HG02642 (cell line): ENCODE results near the gene SCN2B.

ENCODE experiments used
- ATAC-seq: cut with Tn5 transposase; IDR thresholded peaks from one replicate; pipeline ENCODE4 v1.9.1; 2021; ENCODE audit warnings: mild to moderate bottlenecking; ENCODE audit not compliant: unreplicated experiment, poor library complexity

The SCN2B gene

GRCh38 chr11:118155776-118156530, 20.5 kb downstream of the SCN2B start:
- ATAC-seq = no peak

DNA sequence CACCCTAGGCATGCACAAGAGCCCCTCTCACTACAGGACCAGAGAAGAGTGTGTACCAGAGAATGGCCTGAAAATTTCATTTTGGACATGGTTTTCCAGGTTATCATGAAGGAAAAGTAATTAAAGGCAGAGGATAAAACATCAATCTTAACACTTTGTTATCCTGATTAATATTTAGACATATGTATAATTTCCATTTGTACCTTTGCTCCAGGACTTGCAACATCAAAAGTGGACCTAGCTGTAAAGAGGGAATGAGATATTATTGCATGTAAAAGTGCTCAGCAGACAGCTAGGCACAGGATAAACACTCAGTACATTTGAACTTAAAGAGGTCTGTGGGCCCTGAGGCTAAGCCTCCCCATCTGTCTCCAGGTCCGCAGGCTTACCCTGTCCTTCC, 21.8 kb downstream of the SCN2B start:
- ATAC-seq = no peak

GRCh38 chr11:118153976-118154375, 22.5 kb downstream of the SCN2B start:
- no peak for ATAC-seq

DNA sequence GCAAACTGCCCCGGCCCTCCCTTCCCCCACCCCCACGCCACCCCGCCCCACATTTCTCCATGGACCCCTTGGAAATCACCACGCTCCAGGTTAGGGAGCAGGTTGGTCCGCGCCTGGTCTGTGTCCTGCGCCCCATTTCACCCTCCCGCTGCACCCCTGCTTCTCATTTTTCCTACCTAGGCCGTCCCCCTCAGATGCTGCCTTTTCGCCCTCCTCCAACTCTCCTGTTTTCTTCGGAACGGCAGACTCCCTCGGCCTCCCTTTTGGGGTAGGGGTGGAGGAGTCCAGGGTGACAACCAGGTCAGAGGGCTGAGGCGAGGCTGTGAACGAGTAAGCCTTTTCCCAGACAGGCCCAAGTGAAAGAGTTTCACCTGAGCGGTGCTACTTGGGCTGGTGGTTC, 22.9 kb downstream of the SCN2B start:
- ATAC-seq = no peak

GRCh38 chr11:118152552-118153471, 23.6 kb downstream of the SCN2B start, which contains the start of gene SCN4B:
TSS of gene SCN4B (minus strand) at chr11:118152823. CDS start at chr11:118152673, 150 bp downstream.
- ATAC-seq = no peak

DNA sequence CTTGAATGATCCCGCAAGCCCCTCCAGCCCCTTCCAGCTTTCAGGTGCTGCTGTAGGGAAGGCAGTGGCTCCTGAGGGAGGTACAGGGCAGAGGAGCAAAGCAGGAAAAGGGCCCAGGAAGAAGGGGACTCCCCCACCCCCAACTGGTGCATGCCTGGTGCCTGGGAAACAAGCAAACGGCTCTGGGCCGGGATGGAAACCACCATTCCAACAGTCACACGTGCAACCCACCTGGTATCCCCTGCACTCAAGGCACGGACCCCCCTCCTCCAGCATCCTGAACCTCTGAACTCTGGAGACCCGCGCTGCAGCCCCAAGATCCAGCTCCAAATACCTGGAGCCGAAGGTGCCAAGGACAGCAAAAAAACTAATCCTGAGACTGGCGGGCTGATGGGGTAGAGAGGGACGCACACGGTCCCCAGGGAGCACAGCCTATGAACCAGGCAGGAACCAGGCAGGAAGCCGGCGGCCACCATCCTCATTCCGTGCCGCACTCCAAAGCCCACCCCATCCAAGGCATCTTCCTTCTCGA, 24.4 kb downstream of the SCN2B start:
- ATAC-seq = no peak

DNA sequence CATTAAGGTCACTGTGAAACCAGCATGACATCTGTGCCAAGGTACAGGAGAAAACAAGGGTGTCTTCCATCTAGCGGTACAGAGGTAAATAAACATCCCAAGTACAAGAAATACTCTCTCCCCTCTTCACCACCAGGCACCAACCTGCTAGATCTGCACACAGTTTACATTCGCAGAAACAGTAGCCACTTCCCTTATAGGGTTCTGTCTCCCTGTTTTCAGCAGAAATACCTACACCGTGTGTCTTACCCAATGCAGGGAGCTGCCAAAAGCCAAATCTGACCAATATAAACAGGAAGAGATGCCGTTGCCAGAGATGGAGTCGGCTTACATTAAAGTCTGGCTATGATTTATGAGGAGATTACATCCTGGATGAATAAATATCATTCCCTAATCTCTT, 25.0 kb downstream of the SCN2B start:
- ATAC-seq = no peak

DNA sequence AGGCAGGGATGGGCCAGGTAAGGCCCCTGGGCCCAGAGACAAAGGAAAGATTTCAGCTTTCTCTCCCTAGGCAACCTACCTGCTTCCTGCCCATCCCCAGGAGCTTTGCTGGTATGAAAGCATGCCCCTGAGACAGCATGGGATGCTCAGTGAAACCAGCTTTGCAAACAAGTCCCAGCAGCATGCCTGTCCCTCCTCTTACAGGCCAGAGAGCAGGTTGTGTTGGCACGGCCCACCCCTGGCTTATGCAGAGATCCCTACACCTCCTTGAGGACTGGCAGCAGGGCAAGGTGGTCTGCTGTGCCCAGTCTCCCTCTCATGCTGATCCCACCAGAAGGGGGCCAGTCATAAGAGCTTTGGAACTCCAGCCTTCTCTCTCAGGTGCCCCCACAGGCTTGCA, 26.9 kb downstream of the SCN2B start:
- no peak for ATAC-seq

DNA sequence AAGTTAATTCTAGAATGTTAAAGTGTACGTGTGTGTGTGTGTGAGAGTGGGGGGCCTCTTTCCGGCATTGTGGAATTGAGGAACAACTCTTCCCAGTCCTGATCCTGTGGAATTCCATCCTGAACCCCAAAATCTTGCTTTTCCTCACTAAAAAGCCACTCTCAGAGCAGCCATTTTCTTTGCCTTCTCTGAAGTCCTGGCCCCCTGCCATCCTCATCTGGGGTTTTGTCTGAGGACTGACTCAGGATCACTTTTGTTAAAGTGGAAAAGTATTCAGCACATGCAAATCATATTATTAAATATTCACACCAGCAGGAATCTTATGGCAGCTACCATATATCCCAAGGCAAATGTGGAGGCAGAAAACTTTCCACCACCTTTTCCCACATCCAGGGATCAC, 27.6 kb downstream of the SCN2B start:
- no peak for ATAC-seq

DNA sequence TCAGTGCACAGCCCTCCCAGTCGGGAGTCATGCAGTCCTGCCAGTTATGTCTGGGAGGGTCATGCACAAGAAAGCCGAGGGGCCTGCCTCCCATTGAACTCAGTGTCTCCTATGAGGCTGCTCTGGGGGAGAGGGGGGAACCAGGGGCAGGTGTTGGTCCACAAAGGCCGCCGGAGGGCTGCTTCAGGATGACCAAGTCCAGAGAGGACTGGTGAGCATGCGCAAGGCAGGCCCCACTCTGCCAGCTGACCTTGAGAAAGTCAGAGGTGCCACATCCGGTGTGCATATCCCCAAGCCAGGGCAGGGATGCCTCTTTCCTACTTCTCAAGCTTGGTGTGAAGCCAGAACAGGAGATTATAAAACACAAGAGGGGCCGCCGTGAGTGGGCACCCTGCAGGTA, 28.2 kb downstream of the SCN2B start:
- ATAC-seq = no peak

DNA sequence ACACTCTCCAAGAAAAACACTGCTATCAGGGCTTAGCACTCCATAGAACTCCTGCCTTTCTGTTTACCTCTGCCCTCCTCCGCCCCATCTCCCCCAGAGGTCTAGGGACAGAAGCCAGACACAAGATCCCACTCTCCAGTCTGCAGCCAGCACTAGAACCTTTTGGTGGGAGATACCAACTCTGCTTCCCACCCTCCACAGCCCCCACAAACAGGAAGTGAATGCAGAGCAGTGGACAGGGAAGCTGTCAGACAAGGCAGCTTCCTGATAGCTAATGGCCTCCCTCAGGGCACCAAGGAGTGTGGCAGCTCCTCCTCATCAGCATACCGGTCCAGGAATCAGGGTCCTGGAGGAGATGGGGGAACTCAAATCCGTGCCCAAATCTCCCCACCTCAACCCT, 28.9 kb downstream of the SCN2B start:
- no peak for ATAC-seq

- no peak for ATAC-seq
These were observed 29.9 kb downstream of the SCN2B start for GRCh38 chr11:118146554-118146953.

GRCh38 chr11:118145285-118146227, 30.9 kb downstream of the SCN2B start:
- ATAC-seq = peak; percentile 88

DNA sequence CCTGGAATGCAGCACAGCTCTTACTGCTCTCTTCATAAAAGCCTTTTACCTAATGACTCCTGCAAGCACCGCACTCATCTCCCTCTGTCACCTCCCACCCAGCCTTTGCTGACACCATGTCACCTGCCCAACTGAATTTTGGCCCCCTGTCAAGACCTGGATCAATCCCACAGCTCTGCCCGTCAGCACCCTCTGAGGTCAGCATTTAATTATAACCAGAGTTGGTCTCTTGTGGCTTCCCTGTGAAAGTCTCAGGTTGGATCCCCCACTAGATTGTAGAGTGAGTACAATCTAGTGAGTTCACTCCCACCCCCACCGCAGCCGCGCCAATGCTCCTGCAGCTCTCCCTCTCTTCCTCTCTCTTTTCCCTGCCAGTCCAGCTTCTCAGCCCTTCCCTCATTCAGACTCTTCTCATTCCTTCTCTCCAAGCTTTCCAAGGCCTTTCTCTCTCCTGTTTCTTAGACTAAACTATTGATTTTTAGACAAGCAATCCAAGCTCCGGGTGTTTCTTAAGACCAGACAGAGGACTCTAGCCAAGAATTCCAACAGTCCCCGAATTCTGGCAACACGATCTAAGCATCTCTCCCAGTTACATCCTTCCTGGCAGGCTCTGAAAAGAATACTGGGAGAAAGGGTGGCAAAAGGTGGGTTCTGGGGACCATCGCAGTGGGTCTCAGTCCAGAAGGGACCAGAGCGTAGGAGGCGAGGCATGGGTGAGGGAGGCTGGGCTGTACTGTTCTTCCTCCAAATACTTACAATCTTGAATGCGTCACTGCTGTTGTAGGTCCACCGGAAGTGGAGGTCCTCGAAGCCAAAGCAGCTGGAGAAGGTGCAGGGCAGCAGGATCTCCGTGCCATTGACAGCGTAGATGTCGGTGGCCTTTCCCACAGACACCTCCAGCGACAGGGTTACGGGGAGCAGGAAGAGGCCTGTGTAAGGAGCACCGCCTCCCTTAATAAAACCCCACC, 31.9 kb downstream of the SCN2B start:
- no peak for ATAC-seq

DNA sequence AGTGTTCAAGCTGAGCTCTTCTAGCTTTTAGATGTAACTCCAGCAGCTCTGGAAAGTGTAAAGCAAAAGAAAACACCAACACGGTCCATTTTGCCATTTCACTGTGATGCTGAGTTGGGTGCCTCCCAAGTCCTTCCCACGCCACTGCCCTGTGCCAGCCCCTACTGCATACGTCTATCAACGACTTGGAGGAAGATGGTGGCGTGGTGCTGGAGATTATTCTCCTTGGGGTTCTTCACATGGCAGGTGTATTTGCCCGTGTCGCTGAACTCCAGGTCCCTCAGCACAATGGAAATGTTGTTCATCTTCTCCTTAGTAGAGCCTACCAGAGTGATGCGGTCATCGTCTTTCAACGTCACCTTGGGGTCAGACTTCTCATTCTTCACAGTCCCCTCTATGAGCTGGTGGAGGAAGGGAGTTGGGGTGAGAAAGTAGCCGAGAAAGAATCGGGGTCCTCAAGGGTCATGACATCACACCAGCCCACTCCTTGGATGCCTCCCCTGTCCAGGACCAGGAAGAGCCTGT, 32.7 kb downstream of the SCN2B start:
- ATAC-seq = no peak

DNA sequence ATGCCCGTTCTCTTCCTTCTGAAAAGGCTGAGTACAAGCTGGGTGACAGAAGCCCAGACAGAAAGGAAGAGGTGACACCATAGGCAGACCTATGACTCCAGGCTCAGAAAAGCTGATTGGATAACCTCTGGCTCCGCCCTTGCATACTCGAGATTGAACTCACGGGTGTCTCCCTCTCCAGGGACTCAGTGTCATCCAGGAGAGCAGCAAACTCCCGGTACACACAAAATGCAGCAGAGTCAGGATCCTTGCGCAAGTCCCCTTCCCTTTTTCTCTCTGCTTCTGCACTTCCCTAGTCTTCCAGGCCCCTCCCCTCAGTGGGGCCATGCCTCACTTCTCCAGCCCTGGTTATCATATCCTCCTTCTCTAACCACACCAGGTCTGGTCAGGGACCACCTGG, 33.6 kb downstream of the SCN2B start:
- no peak for ATAC-seq

DNA sequence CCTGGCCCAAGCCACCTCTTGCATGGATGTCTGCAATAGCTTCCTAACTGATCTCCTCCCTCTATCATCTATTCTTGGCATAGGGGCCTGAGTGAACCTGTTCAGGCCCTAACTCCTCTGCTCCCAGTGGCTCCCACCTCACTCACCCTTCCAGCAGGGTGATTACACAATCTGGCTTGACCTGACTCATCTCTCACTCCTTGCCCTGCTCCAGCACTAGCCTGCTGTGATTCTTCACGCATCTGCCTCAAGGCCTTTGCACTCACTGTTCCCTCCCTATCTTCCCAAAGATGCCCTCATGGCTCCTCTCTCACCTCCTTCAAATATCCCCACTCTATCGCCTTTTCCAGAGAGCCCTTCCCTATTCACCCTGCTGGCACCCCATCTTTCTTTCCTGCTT, 34.4 kb downstream of the SCN2B start:
- ATAC-seq = no peak

GRCh38 chr11:118139578-118139977, 36.9 kb downstream of the SCN2B start:
- no peak for ATAC-seq
